GM18511 (cell line): ENCODE data around the gene PDE8A.
"Not testable (repeated sequence)": the region's sequence is repeated elsewhere in the genome, so short reads cannot be mapped to it uniquely, and the experiment has no call there.

ENCODE experiments used
- ATAC-seq: cut with Tn5 transposase; IDR thresholded peaks from one replicate; pipeline ENCODE4 v1.9.1; 2021; ENCODE audit warnings: mild to moderate bottlenecking, moderate library complexity; ENCODE audit not compliant: unreplicated experiment

PDE8A gene

GRCh38 chr15:84961114-84961452 lies 20.6 kb upstream of the PDE8A start:
- no peak for ATAC-seq

- no peak for ATAC-seq
These were observed 19.9 kb upstream of the PDE8A start for GRCh38 chr15:84961707-84962106.

GRCh38 chr15:84962955-84963354 lies 18.7 kb upstream of the PDE8A start:
- ATAC-seq: no peak

- no peak for ATAC-seq
These were observed 14.3 kb upstream of the PDE8A start for GRCh38 chr15:84967380-84967779.

- no peak for ATAC-seq
These were observed 13.4 kb upstream of the PDE8A start for GRCh38 chr15:84968301-84968700.

- no peak for ATAC-seq
These were observed 12.4 kb upstream of the PDE8A start for GRCh38 chr15:84969257-84969656.

GRCh38 chr15:84970843-84971242 lies 10.8 kb upstream of the PDE8A start:
- ATAC-seq: no peak

GRCh38 chr15:84973492-84974460 lies 7.9 kb upstream of the PDE8A start:
- no peak for ATAC-seq

GRCh38 chr15:84975871-84976351 lies 5.7 kb upstream of the PDE8A start:
- ATAC-seq: no peak

GRCh38 chr15:84976746-84977345 lies 4.8 kb upstream of the PDE8A start:
- no peak for ATAC-seq

- no peak for ATAC-seq
These were observed 2.0 kb upstream of the PDE8A start for GRCh38 chr15:84979651-84980050.

- ATAC-seq: peak; percentile 64
These were observed 1.2 kb upstream of the PDE8A start for GRCh38 chr15:84980196-84981053.

GRCh38 chr15:84981054-84981710 lies 474 bp upstream of the PDE8A start:
- peak; percentile 67 for ATAC-seq

- ATAC-seq: no peak
These were observed 755 bp downstream of the PDE8A start for GRCh38 chr15:84982301-84982920.

- ATAC-seq: no peak
These were observed 1.6 kb downstream of the PDE8A start for GRCh38 chr15:84983294-84983693.

- no peak for ATAC-seq
These were observed 2.1 kb downstream of the PDE8A start for GRCh38 chr15:84983711-84984110.

GRCh38 chr15:84985158-84985557 lies 3.5 kb downstream of the PDE8A start:
- no peak for ATAC-seq

GRCh38 chr15:84987351-84987750 lies 5.7 kb downstream of the PDE8A start:
- ATAC-seq: not testable (repeated sequence)

GRCh38 chr15:84987949-84988624 lies 6.4 kb downstream of the PDE8A start:
- ATAC-seq: no peak
